Activated T-cell treated with anti-CD3 and anti-CD28 coated beads for 1 hour (primary cell): ENCODE measurements around the gene ANKRD6.

Experiments used
- DNase-seq: peaks from one replicate; pipeline ENCODE4 v3.0.0-alpha.2; 2020; ENCODE audit warnings: low read depth

Gene ANKRD6

DNA sequence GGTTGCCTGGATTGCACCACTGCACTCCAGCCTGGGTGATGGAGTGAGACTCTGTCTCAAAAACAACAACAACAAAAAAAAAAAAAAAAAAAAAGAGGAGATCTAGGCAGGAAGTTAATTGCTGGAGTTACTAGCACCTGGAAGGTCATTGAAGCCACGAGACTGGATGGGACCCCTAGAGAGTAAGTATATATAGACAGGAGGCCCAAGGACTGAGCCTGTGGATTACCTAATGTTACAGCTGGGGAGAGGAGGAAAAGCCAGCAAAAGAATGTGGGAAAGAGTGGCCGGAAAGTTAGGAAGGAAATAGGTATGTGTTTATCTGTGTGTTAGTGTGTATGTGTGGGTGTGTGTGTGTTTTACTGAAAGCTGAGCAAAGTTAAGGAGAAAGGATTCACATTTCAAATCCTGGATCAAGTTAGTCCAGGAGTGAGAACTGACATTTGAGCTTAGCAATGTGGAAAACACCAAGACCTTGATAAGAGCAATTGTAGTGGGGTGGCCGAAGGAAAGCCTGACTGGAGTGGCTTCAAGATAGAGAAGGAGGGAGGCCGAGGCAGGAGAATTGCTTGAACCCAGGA is 38.4 kb downstream of the ANKRD6 start:
- no peak for DNase-seq

DNA sequence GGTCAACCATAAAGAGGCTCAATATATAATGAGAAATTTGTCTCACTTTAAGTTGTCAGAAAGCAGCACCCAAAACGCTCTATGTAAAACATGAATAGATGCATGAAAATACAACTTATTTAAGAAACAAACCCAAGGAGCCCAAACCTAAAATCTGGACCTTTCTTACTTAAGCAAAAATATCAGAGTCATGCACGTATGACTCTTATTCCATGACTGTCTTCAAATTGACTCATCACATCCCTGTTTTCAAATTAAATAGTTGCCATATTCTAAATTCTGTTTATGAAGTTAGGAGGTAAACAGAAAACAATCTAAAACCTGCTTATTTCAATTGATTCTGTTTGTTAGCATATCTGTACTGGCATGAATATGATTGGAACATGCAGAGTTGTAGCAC is 42.1 kb downstream of the ANKRD6 start:
- DNase-seq, result no peak

DNA sequence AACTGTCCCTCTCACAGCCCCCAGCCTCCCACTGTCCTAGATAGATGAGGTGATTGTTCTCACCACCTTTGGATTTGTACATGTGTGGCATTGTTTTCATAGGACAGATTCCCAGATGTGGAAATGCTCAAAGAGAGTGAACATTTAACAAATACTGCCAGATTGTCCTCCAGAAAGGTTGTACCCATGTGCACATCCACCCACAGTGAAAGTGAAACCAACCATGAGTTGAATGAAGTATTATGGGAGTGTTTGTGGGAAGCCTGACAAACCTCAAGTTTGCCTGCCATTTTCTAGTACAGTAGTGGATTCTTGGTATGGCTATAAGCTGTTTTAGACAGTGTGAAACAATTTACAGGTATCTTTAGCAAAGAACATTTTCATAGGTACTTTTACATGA is 42.7 kb downstream of the ANKRD6 start:
- DNase-seq, result no peak

DNA sequence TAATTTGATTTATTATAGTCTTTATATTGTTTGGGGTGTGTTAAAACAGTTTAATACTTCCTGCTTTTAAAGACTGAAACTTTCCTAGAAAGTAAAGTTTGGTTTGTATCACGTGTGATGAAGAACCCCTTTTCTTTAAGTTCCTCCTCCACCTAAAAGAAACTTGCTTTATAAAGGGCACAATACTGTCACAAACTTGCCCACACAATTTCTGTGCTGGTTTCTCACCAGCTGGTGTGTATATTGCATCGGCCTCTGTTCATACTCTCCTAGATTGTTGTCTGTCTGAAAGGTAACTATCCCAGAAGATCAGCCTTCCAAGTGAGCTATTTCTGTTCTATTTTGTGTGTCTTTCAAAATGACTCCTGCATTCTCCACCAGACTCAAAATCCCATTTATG is 46.9 kb downstream of the ANKRD6 start:
- DNase-seq, result no peak

DNA sequence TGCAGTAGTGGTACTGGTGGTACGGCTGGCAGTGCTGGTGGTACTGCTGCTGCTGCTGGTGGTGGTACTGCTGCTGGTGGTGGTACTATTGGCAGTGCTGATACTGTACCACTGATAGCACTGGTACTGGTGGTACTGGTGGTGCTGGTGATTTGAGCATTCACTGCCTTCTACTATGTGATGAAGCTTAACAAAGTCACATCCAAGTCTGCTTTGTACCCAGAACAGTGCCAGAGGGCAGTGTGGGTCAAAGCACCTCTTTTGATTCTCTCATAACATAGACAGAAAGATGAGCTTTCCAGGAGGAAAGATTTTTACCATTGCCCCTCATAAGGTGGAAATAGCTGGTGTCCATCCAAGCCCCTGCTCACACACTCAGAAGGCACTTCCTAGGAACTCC is 48.7 kb downstream of the ANKRD6 start:
- no peak for DNase-seq

DNA sequence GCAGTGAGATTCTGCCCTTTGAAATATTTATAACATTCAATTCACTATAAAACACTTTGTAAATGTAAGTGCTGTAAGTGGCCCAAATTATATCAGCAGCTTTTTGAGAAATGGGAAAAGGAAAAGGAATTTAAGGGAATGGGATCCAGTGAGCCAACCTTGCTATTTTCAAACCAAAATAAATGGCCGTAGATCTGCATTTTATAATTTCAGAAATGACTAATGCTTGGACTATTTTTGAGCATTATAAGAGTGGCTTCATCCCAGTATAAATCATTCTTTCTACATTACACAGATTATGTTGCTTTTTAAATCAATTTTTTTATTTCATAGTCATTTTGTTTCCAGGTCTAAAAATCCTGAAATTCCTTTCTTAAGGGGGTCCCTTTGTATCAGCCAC is 49.2 kb downstream of the ANKRD6 start:
- no peak for DNase-seq

DNA sequence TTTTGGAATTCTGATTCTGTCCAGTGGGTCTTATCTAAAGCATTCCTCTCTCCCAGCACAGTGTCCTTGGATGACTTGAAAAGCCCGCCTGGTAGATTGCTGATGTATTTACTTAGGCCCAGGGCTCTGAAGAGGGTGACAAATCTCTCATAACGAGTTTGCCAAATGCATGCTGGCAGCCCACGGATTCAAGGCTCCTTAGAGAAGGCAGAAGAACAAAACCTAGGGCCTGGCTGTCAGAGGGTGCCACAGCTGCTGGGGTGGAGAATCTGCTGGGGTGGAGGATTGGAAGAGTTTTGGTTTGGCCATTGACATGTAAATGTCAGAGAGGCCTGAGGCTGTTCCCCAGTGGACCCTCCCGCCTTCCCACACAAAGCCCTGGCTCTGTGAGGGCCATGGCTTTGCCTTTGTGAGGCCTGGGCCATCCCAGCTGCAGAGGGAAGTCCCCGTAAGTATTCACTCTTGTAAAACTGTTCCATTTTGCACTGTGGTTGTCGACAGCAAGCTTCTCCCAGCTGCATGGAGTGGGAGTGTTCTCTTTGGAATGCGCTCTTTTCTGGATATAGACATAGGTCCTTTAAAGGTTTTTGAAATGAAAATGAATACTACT is 50.3 kb downstream of the ANKRD6 start:
- no peak for DNase-seq

DNA sequence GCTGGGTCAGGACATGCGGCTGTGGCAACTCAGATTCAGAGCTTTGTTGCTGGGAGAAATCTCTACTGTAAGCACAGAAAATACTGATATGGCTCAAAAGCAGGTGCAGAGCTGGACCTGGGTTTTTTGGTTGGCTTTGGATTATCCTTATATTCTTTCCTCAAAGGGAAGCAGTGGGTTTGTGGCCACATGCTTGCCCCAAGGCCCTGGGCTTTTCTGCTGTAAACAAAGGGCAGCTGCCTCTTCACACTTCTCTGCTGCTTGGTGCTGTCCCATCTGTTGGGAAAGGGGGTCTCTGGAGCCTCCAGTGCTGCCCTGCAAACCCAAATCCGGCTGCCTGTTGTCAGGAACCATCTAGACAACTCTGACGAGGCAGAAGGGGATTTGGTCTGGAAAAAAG is 52.4 kb downstream of the ANKRD6 start:
- DNase-seq, result no peak

DNA sequence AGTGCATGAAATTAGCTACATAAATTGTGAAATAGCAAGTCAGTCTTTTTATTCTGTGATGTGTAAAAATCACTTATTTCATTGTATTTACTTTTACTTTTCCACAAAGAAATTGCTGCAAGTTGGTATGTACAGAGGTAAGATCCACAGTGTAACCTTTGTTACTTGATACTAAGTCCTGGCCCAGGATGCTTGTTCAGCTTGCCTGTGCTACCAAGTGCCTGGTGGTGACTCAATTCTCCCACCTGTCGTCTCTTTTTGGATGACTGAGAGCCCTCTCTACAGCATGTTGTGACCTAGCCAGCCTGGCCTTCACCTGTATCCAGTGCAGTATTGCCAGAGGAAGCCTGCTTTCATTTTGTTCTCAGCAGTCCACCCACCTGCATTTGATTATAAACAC is 54.9 kb downstream of the ANKRD6 start:
- no peak for DNase-seq

DNA sequence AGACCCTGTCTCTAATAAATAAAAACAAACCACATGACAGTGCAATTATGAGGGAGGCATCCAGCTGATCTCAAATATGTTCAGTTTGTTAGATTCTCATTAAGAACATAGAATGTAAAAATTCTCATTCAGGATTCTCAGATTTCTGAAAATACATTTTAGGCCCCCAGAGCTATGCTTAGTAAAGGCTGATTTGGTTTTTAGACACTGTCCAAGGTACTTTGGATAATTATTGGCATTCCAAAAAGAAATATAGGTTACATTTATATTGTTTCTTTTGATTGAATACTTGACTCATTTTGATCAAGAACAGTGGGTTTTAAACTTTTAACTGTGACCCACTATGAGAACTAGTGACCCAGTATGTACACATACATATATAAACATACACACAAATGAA is 55.5 kb downstream of the ANKRD6 start:
- no peak for DNase-seq

DNA sequence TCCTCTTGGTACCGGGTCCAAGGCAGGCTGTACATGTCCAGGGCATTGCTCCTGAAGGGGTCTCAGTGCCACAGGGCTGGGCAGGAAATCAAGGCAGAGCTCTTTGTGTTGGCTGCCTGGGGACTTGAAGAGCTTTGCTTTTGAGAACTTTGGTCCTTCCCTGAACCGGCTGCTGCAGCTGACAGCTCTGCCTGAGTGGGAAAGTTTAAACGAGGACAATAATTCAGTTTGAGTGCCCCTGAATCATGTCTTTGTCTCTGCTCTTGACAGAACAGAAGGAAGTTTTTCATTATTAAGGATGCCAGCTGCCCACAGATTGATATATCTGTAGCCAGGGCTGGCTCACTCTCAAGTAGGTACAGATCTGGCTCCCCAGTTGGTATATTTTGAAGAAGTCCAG is 56.1 kb downstream of the ANKRD6 start:
- DNase-seq, result no peak

DNA sequence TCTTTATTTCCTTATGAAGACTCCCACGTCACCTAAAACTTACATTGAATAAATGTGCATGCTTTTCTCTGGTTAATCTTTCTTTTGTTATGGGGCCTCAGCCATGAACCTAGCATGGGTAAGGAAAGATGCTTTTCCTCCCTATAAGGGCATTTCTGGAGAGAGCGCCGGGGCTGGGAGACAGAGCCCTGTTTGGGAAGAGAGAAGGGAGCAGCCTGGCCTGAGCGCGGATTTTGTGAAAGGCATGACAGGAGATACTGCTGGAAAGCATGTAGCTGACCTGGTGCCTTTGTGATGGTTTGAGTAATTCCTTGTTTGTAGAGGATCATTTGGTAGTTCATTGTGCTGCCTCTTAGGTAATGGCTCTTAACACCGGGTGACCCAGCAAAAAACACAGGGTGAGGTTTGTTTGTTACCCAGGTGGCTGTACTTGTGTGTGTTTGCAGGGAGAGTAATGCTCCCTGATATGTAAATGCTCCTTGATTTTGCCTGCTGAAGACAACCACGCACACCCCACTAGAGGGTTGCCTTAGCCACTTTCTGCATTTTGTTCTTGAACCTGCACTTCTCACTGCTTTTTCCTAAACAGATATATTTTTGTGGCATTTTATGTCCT is 59.2 kb downstream of the ANKRD6 start:
- DNase-seq, result no peak

DNA sequence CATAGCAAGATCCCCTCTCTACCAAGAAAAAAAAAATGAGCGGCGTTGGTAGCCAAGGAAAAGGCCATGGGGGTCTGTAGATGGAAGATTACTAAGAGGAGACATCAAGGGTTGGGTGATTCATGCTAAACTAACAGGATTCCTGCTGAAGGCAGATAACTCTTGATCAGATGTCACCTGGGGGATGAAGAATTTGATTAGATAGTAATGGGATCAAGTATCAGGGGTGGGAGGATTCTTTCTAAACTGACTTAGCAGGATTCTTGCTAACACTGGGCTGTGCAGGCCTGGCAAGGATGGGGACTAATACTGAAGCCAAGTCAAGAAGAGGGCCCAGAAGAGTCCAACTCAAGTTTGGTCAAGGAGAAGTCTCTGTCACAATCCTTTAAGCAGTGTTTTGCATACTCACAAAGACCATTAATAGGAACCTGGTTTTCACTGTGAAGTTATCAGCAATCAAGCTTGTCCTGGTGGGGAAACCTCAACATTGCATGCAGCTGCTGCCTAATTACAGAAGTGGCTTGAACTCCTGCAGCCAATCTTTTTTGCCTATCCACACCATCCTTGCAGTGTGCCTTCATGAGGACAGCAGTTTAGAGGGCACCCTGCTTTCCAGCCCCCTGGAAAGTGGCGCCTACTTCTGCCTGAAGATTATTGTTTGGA is 61.3 kb downstream of the ANKRD6 start:
- DNase-seq, result no peak

DNA sequence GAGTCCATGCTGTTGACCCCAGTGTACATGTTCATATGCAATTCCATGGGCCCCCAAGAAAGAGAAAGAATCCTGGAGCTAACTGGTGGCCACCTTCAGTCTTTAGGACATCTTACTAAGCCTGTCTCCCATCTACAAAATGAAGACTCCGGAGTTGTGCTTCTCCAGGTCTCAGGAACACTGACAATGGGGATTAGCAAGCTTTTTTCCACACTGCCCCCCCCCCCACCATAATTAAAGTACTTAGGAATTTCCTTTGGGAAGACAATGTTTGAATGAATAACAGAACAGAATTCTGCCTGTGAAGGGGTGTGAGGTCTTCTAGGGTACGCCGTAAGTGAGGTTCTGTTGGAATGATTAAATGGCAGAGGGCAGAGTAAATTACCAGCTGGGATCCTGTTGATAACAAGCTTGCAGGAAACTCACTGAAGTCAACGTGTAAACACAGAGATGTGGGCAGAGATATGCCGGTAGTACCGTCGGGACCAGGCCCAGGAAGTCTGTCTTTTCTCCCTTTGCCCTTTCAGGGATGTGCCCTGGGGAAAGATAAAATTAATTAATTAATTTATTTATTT is 63.1 kb downstream of the ANKRD6 start:
- no peak for DNase-seq

DNA sequence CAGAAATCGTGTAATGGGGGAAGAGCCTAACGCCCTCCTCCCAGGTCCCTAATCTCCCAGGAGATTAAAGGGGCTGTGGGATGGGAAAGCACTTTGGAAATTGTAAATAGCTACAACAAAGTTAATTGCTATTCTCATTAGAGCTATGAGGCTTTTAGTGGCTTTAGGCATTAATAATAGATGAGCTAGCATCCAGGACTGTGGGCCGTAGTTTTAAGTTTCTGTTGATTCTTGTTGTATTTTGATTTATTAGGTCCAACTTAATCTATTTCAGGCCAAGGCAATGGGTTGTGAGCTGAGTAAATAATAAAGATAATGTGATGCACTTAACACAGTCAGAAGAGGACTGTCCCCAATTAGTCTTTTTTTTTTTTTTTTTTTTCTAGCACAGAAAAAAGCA is 67.7 kb downstream of the ANKRD6 start:
- no peak for DNase-seq

DNA sequence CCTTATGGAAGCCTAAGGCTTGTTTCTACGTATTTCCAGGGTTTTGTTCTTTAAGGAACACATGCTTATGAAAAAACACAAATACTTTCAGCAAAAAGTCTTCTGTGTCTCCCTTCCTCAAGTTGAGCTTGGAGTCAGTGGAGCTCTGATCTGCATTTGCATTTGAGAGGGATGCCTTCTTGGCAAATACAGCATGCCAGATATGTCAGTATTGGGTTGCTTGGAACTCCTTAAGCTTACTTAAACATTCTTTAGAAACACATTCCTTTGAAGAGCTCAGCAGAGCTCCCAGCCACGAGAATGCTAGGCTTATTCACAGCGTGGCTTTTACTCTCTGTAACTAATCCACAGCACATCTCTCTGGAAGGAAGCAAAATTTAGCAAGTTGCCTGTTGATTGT is 68.3 kb downstream of the ANKRD6 start:
- DNase-seq, result no peak

DNA sequence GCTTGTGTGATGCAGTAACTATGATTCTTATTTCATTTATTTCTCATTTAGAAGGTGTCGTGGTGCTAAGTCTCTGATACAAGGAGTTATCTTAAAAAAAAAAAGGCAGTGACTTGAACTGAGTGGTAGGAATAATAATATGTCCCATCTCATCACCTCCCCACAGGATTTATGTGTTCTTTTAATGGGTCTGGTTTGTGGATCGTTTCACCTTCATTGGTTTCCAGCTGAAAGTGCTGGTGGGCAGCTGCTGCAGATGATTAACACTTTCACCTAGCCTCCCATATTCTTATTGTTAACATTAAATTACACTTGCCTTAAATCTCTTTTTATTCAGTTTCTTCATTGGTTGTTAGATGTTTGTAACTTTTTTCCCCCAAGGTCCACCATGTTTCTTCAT is 68.8 kb downstream of the ANKRD6 start:
- DNase-seq, result no peak

DNA sequence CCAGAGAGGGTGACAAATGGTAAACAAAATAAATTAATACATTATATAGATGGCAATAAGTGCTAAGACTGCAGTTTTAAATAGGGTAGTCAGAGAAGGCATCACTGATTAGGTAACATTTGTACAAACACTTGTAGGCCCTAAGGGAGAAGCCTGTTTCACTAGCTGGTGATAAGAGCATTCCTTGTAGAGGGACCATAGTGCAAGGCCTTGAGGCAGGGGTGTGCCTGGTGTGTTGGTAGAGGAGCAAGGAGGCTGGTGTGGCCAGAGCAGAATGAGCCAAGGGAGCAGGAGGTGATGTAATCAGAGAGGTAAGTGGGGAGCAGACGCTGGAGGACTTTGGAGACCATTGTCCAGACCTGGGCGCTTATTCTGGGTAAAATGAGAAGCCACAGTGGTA is 70.7 kb downstream of the ANKRD6 start:
- DNase-seq, result no peak

DNA sequence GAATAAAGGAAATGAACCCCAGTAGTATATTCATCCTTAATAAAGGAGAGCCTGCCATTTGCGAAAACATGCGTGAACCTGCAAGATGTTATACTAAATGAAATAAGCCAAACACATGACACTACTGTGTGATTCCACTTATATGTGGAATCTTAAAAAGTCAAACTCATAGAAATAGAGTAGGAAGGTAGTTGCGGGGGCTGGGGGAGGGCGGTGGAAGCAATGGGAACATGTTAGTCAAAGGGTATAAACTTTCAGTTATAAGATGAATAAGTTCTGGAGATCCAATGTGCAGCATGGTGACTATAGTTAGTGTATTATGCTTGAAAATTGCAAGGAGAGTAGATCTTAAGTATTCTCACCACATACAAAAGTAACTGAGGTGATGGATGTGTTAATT is 72.9 kb downstream of the ANKRD6 start:
- DNase-seq, result no peak

DNA sequence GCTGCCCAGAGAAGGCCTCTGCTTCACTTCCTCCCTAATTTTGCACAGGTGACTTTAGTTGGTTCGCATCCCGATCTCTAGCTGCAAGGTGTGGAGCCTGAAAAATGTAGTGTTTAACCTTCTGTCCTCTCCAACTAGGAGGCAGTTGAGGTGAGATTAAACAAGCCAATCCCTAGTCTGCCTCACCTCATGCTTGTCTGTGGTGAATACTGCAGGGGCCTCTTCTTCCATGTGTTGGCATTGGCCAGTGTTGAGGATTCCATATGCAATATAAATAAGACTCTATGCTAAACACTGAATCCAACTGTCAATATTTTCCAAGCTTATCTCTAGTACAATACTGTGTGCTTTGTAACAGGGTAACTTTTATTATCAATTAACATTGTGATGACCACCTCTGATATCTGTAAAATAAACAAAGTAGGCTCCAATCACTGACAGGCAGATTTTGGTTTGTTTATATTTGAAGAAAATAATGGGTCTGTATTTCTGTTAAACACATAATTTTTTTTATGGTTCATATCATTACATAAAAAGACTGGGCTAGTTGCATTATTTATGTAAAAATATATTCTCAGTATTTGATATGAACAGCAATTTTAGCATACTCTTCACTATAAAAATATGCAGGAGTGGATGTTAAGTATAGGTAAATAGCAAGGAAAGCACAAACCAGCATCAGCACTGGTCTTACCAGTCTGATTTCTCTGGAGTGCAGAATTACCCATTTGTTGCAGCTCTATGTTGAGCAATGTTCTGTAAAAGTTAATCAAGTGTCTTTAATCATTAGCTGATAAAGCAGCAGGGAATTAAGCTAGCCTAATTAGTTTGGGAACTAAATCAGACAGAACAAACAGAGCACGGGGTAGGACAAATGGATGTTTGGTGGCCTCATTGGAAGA is 74.0 kb downstream of the ANKRD6 start:
- no peak for DNase-seq

DNA sequence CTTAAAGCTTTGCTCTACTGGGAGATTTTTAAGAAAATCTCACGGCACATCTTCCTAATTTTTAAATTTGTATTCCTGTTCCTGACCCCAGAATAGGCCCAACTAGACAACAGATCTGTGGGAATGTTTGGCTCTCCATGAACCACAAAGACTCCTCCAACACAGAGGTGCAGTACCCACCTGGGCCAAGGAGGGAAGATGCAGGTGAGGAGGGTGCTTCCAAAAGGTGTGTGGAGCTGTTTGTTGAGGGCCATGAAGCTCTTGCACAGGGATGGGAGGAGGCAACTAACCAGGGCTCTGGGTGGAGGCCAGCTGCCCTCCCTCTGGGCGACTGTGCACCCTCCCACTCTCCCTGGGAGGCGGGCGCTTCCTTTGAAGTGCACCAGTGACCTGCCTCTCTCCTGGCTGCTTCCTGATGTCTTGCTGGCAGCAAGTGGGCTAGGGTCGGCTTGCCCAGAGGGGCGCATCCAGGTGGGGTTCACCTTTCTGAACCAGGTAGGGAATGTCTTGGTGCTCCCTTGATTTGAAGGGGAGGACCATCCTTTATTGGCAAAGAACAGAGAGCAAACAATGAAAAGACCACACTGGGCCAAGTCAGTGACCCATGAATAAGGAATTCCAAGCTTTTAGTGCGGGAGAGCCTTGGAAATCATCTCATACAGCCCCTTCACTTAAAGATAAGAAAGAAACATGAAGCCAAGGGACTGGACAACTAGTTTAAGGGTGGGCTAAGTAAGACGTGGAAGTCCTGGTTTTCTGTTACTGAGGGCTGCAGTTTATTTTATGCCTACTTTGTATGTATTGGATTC is 76.0 kb downstream of the ANKRD6 start:
- DNase-seq, result no peak
